MV-4-11 (cell line): ENCODE results near the gene BHLHA15.
A peak's percentile ranks its signal among the peaks of the same experiment; 100 is the strongest.
"Not testable (repeated sequence)": the region's sequence is repeated elsewhere in the genome, so short reads cannot be mapped to it uniquely, and the experiment has no call there.

ENCODE experiments used
- DNase-seq: peaks from one replicate; lab custom pipeline; 2025; lab: John Stamatoyannopoulos, UW

The BHLHA15 gene

GRCh38 chr7:98210513-98211220 is 572 bp upstream of the BHLHA15 start:
- no peak for DNase-seq

GRCh38 chr7:98211676-98212531 is 665 bp downstream of the BHLHA15 start:
- DNase-seq: no peak

GRCh38 chr7:98212532-98213041 is 1.3 kb downstream of the BHLHA15 start:
- no peak for DNase-seq

GRCh38 chr7:98213296-98213887 is 2.2 kb downstream of the BHLHA15 start:
- DNase-seq: no peak

GRCh38 chr7:98213888-98214810 is 2.9 kb downstream of the BHLHA15 start:
- DNase-seq: no peak

GRCh38 chr7:98214811-98215321 is 3.6 kb downstream of the BHLHA15 start:
- no peak for DNase-seq

GRCh38 chr7:98215561-98216495 is 4.6 kb downstream of the BHLHA15 start:
- DNase-seq: no peak

- no peak for DNase-seq
These were observed 5.8 kb downstream of the BHLHA15 start for GRCh38 chr7:98216941-98217622.

GRCh38 chr7:98217623-98218582 is 6.7 kb downstream of the BHLHA15 start:
- peak; percentile 74 for DNase-seq

- DNase-seq: not testable (repeated sequence)
These were observed 8.1 kb downstream of the BHLHA15 start for GRCh38 chr7:98219382-98219781.

GRCh38 chr7:98221611-98222532 is 10.6 kb downstream of the BHLHA15 start:
- no peak for DNase-seq

- DNase-seq: no peak
These were observed 11.4 kb downstream of the BHLHA15 start for GRCh38 chr7:98222533-98223195.

GRCh38 chr7:98223351-98223897 is 12.2 kb downstream of the BHLHA15 start:
- DNase-seq: no peak

- DNase-seq: no peak
These were observed 12.9 kb downstream of the BHLHA15 start for GRCh38 chr7:98223898-98224700.

GRCh38 chr7:98224701-98225181 is 13.5 kb downstream of the BHLHA15 start:
- DNase-seq: no peak
